Adrenal gland (tissue), 12 donors: ENCODE results near the gene AMN1. TPM values are rescaled to one million over a fixed set of nuclear protein-coding genes. Genes with fewer than 3 reads are reported as not detected.
"Not testable (repeated sequence)": the region's sequence is repeated elsewhere in the genome, so short reads cannot be mapped to it uniquely, and the experiment has no call there.

Experiments used
- DNase-seq, 7 donors: peaks; one replicate each; pipeline ENCODE4 v3.0.0-alpha.2; 2019 to 2020
- H3K27ac ChIP-seq, 5 donors: fragments of 200-600 bp; sonication (generic) in 4 of 5; 1 replicate in 3 of 5; 2 replicates in 2 of 5; pipeline versions ENCODE4 v1.5.1 to v1.8.0; 2016 to 2020; ENCODE audit warnings: mild to moderate bottlenecking in 1 of 5
- H3K27me3 ChIP-seq: fragments of 200-600 bp; 2 replicates; pipeline ENCODE4 v1.8.0; 2021
- H3K36me3 ChIP-seq, 2 donors: fragments of 200-600 bp; replicated peaks in 1 of 2; 1 replicate in 1 of 2; 2 replicates in 1 of 2; pipeline versions ENCODE4 v1.5.1 to v1.8.0; 2018 to 2022
- H3K4me1 ChIP-seq, 2 donors: fragments of 200-600 bp; replicated peaks in 1 of 2; 1 replicate in 1 of 2; 2 replicates in 1 of 2; pipeline versions ENCODE4 v1.5.1 to v1.8.0; 2018 to 2021
- H3K4me3 ChIP-seq, 4 donors: fragments of 200-600 bp; sonication (generic) in 3 of 4; one replicate each; pipeline ENCODE4 v1.5.1; 2016 to 2018
- H3K9me3 ChIP-seq, 3 donors: fragments of 200-600 bp; sonication (generic) in 1 of 3; replicated peaks in 1 of 3; 1 replicate in 2 of 3; 2 replicates in 1 of 3; pipeline versions ENCODE4 v1.5.1 to v1.8.0; 2016 to 2021
- CTCF ChIP-seq, 6 experiments: fragments of 450-650 bp in 4 of 6; fragments of 200-600 bp in 2 of 6; sonication (generic) in 1 of 6; IDR thresholded peaks; 1 replicate in 5 of 6; 2 replicates in 1 of 6; pipeline versions ENCODE4 v1.5.1 to v1.8.0; 2016 to 2021; ENCODE audit warnings: antibody characterized with exemption in 6 of 6, mild to moderate bottlenecking in 2 of 6, moderate library complexity in 1 of 6
- POLR2A ChIP-seq, 2 donors: fragments of 450-650 bp; IDR thresholded peaks; one replicate each; pipeline ENCODE4 v1.6.1; 2017; ENCODE audit warnings: antibody characterized with exemption in 2 of 2, mild to moderate bottlenecking in 2 of 2, moderate library complexity in 1 of 2
- WGBS, 4 donors: extraction: QIAGEN DNeasy Blood & Tissue Kit in 2 of 4; methylation state at CpG; one replicate each; pipeline versions ENCODE4 v1.1.5 to v1.1.7; 2013 to 2017; 5-methylcytosine and 5-hydroxymethylcytosine counted together
- intact Hi-C, 2 donors: fragments of 100-400 bp; cut with DNase I; formaldehyde crosslinking; loops; one replicate each; pipeline versions ENCODE4 v1.14.1 to v1.15.0; 2022 to 2023
- polyA plus RNA-seq, 3 donors: library from polyadenylated mRNA; stranded (reverse); fragments of 200-250 nt in 2 of 3; fragments of 350-450 nt in 1 of 3; fragmentation: Illumina TruSeq in 1 of 3; extraction: RNeasy Lipid Tissue Mini Kit (QIAGEN cat#74804) in 1 of 3; gene quantifications; one replicate each; pipeline ENCODE4 v1.2.3, GENCODE V29; 2013 to 2014
- total RNA-seq, 9 donors: library from RNA; depleted of rRNA in 4 of 9; stranded (reverse); fragments of >200 nt in 4 of 9; fragments of 120-200 nt in 1 of 9; fragmentation: NEBNext Ultra II Directional in 1 of 9; extraction: Animal tissue kit (Norgen Biotek cat#: 25700) in 1 of 9; gene quantifications; one replicate each; pipeline versions ENCODE4 v1.1.0 to v1.2.4, GENCODE V29; 2013 to 2023
- donor health status: healthy with polysubstance abuse.
- donor health status: Bipolar disorder and iron deficiency.
- donor health status: DM: yes; HTN: yes; CAD: no.
- donor health status: DM: no; HTN: no; CAD: no.
- donor health status: DM: no; HTN: no; CAD: no.
- donor health status: DM: yes; HTN: yes; CAD: no.

The AMN1 gene
- total and polyA plus RNA-seq, 12 donors = 7.2 to 36.7 (median 13.1) TPM

- TF ChIP-seq POLR2A (IDR thresholded peaks at IDR 0.05) (no peak), CTCF (IDR thresholded peaks at IDR 0.05) (no peak)
- Histone ChIP-seq H3K4me3 (no peak overlapping the region), H3K4me1 (no peaks in the 10 kb centered on the region), H3K27me3 (no peaks in the 10 kb centered on the region), H3K27ac (no peak overlapping the region), H3K36me3 (no peaks in the 10 kb centered on the region), H3K9me3 (peaks cover 0 to 11% (median 0%) of the 10 kb centered on the region in 3 donors)
- DNase-seq = no peak
- intact Hi-C loops = loop anchor here in 1 of 2 donors (10.0 kb wide), 2 partner anchors 89 to 279 kb away; no protein-coding TSS in a partner anchor
- WGBS, 4 donors = 80 to 98% (median 98%) methylated on average over 3 of the region's 3 CpGs
Measured at GRCh38 chr12:31685801-31686200, 43.0 kb downstream of the AMN1 start.

- peak; percentile 59 to 81 (median 71) for DNase-seq
- Histone ChIP-seq H3K36me3 (no peaks in the 10 kb centered on the region), H3K9me3 (peaks cover 0 to 11% (median 0%) of the 10 kb centered on the region in 3 donors), H3K4me3 (no peak overlapping the region), H3K4me1 (no peaks in the 10 kb centered on the region), H3K27ac (no peak overlapping the region), H3K27me3 (no peaks in the 10 kb centered on the region)
- TF ChIP-seq CTCF (IDR thresholded peaks at IDR 0.05) (peak; percentile 26 to 87 (median 72)), POLR2A (IDR thresholded peaks at IDR 0.05) (no peak)
- WGBS, 4 donors = 58 to 69% (median 65%) methylated on average over 10 of the region's 10 CpGs
- intact Hi-C loops = loop anchor here in 1 of 2 donors (10.0 kb wide), 2 partner anchors 92 to 282 kb away; no protein-coding TSS in a partner anchor
Measured at GRCh38 chr12:31682136-31682962, 46.5 kb downstream of the AMN1 start.

GRCh38 chr12:31672521-31672920, 56.3 kb downstream of the AMN1 start:
- intact Hi-C loops = no loop called here
- no peaks in the 10 kb centered on the region for H3K36me3 ChIP-seq
- no peak for TF ChIP-seq POLR2A (IDR thresholded peaks at IDR 0.05)
- no peak for TF ChIP-seq CTCF (IDR thresholded peaks at IDR 0.05)
- WGBS, 4 donors = 79 to 97% (median 96%) methylated on average over 4 of the region's 4 CpGs
- H3K4me3 ChIP-seq = no peak overlapping the region
- H3K27ac ChIP-seq = no peak overlapping the region
- H3K9me3 ChIP-seq = no peaks in the 10 kb centered on the region
- H3K27me3 ChIP-seq = no peaks in the 10 kb centered on the region
- DNase-seq = no peak
- peaks cover 0 to 6% of the 10 kb centered on the region in 2 donors for H3K4me1 ChIP-seq

- H3K4me3 ChIP-seq, H3K27me3 ChIP-seq, H3K4me1 ChIP-seq, H3K27ac ChIP-seq, DNase-seq, H3K9me3 ChIP-seq, H3K36me3 ChIP-seq, intact Hi-C loops: not testable (repeated sequence)
- 94 to 100% (median 99%) methylated on average over 2 of the region's 2 CpGs for whole genome bisulfite sequencing, 4 donors
Measured at GRCh38 chr12:31669582-31669981, 59.2 kb downstream of the AMN1 start.

- H3K36me3 ChIP-seq = no peaks in the 10 kb centered on the region
- H3K4me1 ChIP-seq = peaks cover 0 to 8% of the 10 kb centered on the region in 2 donors
- no peak for DNase-seq
- H3K9me3 ChIP-seq = no peaks in the 10 kb centered on the region
- H3K27me3 ChIP-seq = no peaks in the 10 kb centered on the region
- H3K4me3 ChIP-seq = no peak overlapping the region
- H3K27ac ChIP-seq = no peak overlapping the region
- TF ChIP-seq CTCF (IDR thresholded peaks at IDR 0.05) (no peak), POLR2A (IDR thresholded peaks at IDR 0.05) (no peak)
- intact Hi-C loops = no loop called here
Measured at GRCh38 chr12:31669020-31669419, 59.8 kb downstream of the AMN1 start.
